Anterior cingulate cortex (tissue), 58 donors: ENCODE measurements around the gene AMIGO2.
A peak's percentile ranks its signal among the peaks of the same experiment; 100 is the strongest.
"Not testable (repeated sequence)": the region's sequence is repeated elsewhere in the genome, so short reads cannot be mapped to it uniquely, and the experiment has no call there.

Source experiments
- DNase-seq, 58 donors: peaks; one replicate each; lab custom pipeline; 2025; lab: John Stamatoyannopoulos, UW

The AMIGO2 gene

GRCh38 chr12:47075192-47076084 is 4.3 kb downstream of the AMIGO2 start:
- no peak for DNase-seq

DNA sequence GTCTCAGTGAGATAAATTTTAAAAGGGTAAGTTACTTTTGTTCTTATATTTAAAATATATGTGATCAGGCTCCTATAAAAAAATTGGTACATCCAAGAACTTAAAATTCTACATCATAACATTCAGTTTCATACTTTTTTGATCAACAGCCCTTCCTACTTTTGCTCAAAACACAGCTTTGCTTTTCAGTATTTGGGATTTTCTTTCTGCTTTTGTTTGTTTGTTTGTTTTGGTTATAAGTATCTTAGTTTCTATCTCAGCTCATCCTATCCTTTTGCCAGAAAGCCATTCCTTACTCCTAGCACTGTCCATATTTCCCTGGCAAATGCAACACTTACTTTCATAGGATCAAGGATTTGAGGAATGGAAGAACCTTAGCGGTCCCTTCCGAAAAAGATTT is 5.0 kb downstream of the AMIGO2 start:
- no peak for DNase-seq

GRCh38 chr12:47073951-47074350 is 5.8 kb downstream of the AMIGO2 start:
- DNase-seq: no peak

DNA sequence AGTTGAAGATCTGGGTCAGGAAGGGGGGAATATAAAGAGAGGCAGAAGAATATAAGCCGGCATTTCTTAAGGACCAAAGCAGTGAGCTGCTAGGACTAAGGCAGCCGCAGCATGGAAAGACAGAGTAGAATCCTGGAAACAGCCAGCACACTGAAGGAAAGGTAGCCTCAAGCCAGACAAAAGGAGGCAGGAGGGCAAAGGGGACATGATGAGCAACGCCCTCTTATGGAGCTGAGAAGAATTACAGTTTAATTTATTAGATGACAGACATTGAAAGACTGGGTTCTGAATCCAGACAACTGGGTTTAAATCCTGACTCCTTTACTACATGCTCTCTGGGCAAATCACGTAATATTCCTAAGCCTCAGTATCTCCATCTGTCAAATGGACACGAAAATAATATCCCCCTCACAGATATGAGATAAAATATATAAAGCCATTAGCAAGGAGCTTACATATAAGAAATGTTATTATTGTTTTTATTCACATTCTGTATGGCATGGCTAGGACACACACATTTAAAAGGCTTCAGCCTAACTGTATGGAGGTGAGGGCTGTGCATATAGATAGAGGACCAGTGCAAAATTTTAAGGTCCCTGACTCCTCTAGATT is 8.4 kb downstream of the AMIGO2 start:
- no peak for DNase-seq

DNA sequence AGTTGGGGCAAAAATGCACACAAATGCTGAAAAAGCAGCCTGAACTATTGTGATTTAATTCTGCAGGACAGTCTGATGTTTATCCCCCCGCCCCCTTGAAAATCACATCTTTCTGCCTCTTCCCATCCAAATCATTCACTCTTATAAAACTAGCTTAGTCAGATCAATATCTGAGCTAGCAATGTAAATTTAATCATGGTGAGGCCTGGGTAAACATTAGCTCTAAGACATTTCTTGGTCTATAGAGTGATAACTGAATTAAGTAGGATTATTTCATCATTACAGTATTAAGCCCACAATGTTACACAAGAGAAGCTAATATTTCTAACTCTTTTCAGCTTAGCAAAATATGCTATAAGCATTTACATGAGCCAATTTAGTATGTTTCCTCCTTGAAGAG is 9.4 kb downstream of the AMIGO2 start:
- no peak for DNase-seq

GRCh38 chr12:47068539-47068938 is 11.2 kb downstream of the AMIGO2 start:
- no peak for DNase-seq

DNA sequence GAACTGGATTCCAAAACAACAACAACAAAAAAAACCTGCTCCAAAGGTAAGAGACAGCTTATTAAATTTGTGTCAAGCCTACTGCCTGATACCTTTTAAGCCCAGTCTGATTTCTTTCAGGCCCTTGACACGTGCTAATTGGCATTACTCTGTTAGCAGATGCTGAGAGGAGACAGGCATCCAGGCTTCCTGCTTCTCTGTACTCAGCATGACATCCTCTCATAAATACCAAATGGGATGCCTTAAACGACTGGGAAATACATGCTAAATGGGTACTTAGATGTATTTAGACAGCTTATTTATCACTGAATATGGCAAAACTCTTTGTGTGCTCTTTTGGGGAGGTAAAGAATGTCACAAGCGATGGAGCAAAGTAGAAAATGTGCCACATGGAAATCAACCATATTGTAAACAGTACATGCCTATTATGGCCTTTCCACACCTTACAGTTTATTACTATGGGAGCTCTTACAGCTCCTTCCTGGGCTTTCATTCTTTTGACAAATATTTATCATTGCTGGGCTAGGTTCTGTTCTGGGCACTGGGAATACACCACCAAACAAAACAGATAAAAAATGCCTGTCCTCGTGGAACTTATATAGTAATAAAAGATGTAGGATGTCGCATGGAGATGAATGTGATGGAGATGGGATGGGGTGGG is 11.9 kb downstream of the AMIGO2 start:
- DNase-seq: no peak

DNA sequence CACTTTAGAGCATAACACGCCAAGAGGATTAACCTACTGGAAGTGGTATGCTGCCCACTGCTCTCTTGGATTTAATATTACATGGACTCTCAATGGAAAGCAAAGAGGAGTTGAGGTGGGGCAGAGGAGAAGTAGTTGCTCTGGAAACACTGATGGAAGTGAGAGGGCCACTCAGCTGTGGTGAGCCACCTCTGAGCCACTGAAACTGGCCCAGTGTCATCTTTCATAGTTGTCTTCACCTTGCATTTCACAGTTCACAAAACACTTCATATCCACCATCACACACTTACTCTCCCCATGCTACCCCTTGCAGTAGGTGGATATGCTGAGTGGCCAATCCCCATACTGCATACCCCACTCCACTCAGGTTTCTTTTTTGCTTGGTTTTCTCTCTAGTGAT is 12.6 kb downstream of the AMIGO2 start:
- DNase-seq: no peak

- DNase-seq: peak in 3 of 58 donors; percentile 10 to 38 (median 14)
These were observed 13.3 kb downstream of the AMIGO2 start for GRCh38 chr12:47066278-47067025.

DNA sequence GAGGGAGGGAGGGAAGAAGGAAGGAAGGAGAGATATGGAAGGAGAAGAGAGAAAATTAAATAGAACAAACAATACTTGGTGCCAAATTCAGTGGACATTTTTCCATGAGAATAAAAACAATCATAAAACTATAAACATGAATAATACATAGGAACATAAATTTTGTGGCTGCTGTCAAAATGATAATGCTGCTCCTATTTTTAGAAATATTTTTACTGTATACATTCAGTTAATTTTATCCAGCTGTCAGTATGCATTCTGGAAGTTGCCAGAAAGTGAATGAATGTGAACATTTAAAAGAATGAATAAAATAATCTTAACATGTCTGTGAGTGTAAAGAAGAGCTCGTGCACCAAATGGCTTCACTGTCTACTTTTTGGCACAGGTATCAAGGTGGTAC is 14.2 kb downstream of the AMIGO2 start:
- no peak for DNase-seq

DNA sequence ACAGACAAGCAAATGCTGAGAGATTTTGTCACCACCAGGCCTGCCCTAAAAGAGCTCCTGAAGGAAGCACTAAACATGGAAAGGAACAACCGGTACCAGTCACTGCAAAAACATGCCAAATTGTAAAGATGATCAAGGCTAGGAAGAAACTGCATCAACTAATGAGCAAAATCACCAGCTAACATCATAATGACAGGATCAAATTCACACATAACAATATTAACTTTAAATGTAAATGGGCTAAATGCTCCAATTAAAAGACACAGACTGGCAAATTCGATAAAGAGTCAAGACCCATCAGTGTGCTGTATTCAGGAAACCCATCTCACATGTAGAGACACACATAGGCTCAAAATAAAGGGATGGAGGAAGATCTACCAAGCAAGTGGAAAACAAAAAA is 21.1 kb downstream of the AMIGO2 start:
- not testable (repeated sequence) for DNase-seq

GRCh38 chr12:47056944-47057343 is 22.8 kb downstream of the AMIGO2 start:
- DNase-seq: not testable (repeated sequence)

DNA sequence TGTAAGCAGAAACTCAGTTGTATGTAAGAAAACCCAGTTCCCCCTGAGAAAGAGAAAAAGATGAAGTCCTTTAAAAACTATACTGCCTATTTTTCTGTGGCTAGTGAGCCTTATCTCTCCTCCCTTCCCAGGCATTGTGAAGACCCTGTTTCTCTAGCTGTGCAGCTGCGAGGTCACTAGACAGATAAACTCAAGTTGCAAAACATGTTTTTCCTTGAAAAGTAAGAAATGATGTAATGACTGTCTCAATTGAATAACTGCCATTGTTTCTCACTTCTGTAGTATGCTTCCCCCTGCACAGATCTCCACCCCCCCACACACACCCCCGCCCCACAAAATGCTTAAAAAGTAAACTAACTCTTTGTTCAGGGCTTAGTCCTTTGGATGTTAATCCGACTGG is 23.9 kb downstream of the AMIGO2 start:
- not testable (repeated sequence) for DNase-seq

DNA sequence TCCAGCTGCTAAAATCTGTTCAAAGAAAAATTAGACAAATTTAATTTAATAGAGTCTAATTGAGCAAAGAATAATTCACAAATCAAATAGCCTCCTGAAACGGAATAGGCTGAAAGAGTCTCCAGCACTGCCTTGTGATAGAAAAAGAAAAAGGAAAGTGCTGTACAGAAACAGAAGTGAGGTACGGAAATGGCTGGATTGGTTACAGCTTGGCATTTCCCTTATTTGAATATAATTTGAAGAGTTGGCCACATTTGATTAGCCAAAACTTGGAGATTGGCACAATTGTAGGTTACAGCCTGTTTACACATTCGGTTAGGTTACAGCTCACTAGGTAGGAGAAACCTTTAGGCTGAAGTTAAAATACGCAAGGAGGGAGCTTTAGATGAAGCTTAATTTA is 25.1 kb downstream of the AMIGO2 start:
- no peak for DNase-seq

- no peak for DNase-seq
These were observed 25.8 kb downstream of the AMIGO2 start for GRCh38 chr12:47053961-47054360.

- DNase-seq: no peak
These were observed 27.5 kb downstream of the AMIGO2 start for GRCh38 chr12:47052274-47052673.

DNA sequence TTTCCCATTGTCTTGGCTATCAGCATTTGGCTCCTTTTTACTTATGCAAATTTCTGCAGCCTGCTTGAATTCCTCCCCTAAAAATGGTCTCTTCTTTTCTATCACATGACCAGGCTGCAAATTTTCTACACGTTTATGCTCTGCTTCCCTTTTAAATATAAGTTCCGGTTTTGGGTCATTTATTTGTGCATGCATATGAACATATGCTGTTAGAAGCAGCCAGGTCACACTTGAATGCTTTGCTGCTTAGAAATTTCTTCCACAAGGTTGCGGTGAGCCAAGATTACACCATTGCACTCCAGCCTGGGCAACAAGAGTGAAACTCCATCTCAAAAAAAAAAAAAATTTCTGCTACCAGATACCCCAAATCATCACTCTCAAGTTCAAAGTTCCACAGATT is 28.5 kb downstream of the AMIGO2 start:
- not testable (repeated sequence) for DNase-seq

GRCh38 chr12:47048541-47048940 is 31.2 kb downstream of the AMIGO2 start:
- no peak for DNase-seq

DNA sequence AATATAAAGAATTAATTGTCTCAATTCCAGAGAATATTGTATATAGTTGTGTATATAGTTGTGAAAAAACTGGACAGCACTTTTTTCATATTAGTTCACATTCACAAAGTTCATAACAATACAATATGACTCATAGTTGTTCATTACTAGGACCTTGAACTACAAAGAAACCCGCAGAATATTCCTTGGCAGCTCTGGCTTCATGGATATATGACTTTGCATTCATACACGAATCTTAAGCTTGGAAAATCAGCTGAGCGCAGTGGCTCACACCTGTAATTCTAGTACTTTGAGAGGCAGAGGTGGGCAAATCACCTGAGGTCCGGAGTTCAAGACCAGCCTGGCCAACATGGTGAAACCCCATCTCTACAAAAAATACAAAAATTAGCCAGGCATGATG is 38.4 kb downstream of the AMIGO2 start:
- no peak for DNase-seq

DNA sequence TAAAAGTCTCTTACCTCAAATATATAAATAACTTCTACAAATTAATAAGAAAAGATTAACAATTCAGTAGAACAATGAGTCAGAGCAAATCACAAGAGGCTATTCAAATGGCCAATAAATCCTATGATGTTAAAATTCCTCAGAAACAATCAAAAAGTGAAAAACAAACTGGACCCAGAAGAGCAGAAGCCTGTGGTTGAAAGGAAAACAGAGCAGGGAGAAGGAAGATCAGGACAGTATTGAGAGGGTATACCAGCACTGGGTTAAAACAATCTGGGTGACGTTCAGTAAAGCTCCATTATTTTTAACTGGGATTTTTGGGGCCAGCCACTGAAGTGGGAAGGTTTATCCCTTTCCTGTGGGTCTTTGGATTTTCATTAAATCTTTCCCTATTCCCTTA is 40.0 kb downstream of the AMIGO2 start:
- DNase-seq: no peak

DNA sequence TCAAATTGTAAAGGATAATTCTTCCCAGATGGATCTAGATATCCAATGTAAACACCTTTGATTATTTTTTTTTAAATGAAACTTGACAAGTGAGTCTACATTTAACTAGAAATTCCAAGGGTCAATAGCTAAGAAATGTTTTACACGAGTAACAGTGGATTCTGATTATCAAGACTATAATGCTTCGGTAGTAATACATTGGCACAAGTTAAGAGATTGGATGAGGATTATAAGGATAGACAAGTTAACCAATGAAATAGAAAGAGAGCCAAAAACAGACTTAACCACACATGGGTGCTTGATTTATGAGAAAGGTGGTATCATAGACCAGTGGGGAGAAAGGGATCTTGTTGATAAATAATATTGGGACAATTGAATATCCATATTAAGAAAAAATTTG is 40.7 kb downstream of the AMIGO2 start:
- DNase-seq: no peak
